ENCODE results near the gene APLF. TPM values are rescaled to one million over a fixed set of nuclear protein-coding genes. Genes with fewer than 3 reads are reported as not detected.
"Not testable (repeated sequence)": the region's sequence is repeated elsewhere in the genome, so short reads cannot be mapped to it uniquely, and the experiment has no call there.

Gene APLF
- total and polyA plus RNA-seq, 8 donors, result 0.85 to 4.2 (median 1.9) TPM

DNA sequence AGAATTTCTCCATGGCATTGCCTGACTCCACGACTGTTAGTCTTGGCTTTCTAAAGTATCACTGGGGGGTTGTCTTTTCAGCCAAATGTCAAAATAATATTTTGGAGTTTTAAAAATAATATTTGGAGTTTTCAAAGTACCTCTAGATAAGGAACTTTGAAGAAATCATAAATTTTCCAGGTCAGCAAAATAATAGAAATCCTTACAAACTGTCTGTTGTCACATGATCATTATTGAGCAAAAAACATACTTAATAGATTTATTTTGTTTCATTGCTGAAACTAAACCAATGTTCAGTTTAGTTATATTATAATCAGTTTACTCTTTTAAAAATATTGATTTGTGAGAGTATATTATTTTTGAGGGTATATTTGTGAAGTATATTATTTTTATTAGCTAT, 85.7 kb downstream of the APLF start:
- no peak for FAIRE-seq
- no peaks in the 10 kb centered on the region for H3K27me3 ChIP-seq
- no peaks in the 10 kb centered on the region for H3K36me3 ChIP-seq
- no peaks in the 10 kb centered on the region for H3K9me3 ChIP-seq
- DNase-seq, result no peak
- intact Hi-C loops (cut with DNase I), result no loop called here
- WGBS, 2 donors, result 84 to 92% methylated on average over 1 of the region's 1 CpG
- no peak overlapping the region for H3K27ac ChIP-seq
- H3K4me3 ChIP-seq, result no peak overlapping the region
- ATAC-seq, result no peak
- no peaks in the 10 kb centered on the region for H3K4me1 ChIP-seq
- TF ChIP-seq, protein P1, sequence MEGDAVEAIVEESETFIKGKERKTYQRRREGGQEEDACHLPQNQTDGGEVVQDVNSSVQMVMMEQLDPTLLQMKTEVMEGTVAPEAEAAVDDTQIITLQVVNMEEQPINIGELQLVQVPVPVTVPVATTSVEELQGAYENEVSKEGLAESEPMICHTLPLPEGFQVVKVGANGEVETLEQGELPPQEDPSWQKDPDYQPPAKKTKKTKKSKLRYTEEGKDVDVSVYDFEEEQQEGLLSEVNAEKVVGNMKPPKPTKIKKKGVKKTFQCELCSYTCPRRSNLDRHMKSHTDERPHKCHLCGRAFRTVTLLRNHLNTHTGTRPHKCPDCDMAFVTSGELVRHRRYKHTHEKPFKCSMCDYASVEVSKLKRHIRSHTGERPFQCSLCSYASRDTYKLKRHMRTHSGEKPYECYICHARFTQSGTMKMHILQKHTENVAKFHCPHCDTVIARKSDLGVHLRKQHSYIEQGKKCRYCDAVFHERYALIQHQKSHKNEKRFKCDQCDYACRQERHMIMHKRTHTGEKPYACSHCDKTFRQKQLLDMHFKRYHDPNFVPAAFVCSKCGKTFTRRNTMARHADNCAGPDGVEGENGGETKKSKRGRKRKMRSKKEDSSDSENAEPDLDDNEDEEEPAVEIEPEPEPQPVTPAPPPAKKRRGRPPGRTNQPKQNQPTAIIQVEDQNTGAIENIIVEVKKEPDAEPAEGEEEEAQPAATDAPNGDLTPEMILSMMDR (IDR thresholded peaks at IDR 0.05), result no peak

DNA sequence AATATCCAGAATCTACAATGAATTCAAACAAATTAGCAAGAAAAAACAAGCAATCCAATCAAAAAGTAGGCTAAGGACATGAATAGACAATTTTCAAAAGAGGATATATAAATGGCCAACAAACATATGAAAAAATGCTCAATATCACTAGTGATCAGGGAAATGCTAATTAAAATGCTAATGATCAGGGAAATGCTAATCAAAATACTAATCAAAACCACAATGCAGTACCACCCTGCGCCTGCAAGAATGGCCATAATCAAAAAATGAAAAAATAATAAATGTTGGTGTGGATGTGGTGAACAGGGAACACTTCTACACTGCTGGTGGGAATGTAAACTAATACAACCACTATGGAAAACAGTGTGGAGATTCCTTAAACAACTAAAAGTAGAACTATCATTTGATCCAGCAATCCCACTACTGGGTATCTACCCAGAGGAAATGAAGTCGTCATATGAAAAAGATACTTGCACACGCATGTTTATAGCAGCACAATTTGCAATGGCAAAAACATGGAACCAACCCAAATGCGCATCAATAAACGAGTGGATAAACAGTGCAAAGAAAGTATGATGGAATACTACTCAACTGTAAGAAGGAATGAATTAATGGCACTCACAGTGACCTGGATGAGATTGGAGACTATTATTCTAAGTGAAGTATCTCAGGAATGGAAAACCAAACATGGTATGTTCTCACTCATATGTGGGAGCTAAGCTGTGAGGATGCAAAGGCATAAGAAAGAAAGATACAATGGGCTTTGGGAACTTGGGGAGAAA, 88.2 kb downstream of the APLF start:
- intact Hi-C loops (cut with DNase I); H3K4me3 ChIP-seq; FAIRE-seq; ATAC-seq; H3K36me3 ChIP-seq; H3K4me1 ChIP-seq; H3K27me3 ChIP-seq; DNase-seq; H3K9me3 ChIP-seq; H3K27ac ChIP-seq: not testable (repeated sequence)
- 93 to 96% methylated on average over 5 of the region's 5 CpGs for WGBS, 2 donors

DNA sequence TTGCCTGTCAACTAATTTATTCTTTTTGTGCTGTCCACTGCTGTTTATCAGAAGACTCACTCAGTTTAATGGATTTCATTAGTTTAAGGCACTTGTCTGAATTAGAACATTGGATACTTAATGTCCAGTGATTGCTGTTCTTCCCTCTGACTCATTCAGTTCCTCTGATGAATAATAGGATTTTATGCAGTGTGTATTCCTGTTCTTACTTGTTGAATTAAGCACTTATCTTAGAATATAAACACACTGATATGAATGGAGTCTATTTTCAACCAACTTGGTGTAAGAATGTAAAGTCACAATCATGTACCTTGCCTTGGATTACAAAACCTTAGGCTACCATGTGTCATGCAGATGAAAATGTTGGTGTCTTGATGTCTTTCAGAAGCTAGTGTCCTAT, 89.0 kb downstream of the APLF start:
- no peak for FAIRE-seq
- peak in 1 of 4 donors; percentile 23 for ATAC-seq
- Histone ChIP-seq H3K4me1 (no peaks in the 10 kb centered on the region), H3K27ac (no peak overlapping the region), H3K9me3 (no peaks in the 10 kb centered on the region), H3K27me3 (no peaks in the 10 kb centered on the region), H3K4me3 (no peak overlapping the region), H3K36me3 (no peaks in the 10 kb centered on the region)
- intact Hi-C loops (cut with DNase I), result no loop called here
- TF ChIP-seq, protein P1 (IDR thresholded peaks at IDR 0.05), result no peak
- DNase-seq, result no peak

DNA sequence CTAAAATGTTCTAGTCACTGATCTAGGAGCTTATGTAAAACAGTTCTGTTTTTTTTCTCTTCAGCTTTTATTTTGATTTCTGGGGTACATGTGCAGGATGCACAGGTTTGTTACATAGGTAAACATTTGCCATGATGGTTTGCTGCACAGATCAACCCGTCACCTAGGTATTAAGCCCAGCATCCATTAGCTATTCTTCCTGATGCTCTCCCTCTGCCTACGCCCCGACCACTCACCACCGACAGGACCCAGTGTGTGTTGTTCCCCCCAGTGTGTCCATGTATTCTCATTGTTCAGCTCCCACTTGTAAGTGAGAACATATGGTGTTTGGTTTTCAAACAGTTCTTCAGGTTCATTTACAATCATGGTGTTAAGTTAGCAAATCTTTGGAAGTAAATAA, 91.2 kb downstream of the APLF start:
- Histone ChIP-seq H3K27me3 (no peaks in the 10 kb centered on the region), H3K9me3 (no peaks in the 10 kb centered on the region), H3K4me1 (no peaks in the 10 kb centered on the region), H3K4me3 (no peak overlapping the region), H3K27ac (no peak overlapping the region), H3K36me3 (no peaks in the 10 kb centered on the region)
- 69 to 74% methylated on average over 4 of the region's 4 CpGs for WGBS, 2 donors
- TF ChIP-seq, protein P1 (IDR thresholded peaks at IDR 0.05), result no peak
- intact Hi-C loops (cut with DNase I), result no loop called here
- ATAC-seq, result no peak
- FAIRE-seq, result no peak
- no peak for DNase-seq

DNA sequence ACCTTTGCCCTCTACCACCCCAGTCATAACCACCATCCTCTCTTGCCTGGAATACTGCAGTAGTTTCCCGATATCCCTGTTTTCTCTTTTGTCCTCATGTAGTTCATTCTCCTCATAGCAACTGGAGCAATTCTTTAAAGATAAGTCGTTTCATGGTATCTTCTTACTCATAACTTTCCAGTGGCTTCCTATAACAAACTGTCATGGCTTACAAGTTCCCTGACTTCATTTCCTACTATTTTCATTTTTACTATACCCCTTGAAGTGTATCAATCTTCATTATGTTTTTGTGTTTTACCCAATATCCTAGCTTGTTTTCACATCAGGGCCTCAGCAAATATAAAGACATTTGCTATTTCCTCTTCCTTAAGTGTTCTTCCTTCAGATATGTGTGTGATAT, 92.3 kb downstream of the APLF start:
- H3K4me1 ChIP-seq, result no peaks in the 10 kb centered on the region
- no peak overlapping the region for H3K4me3 ChIP-seq
- H3K27ac ChIP-seq, result no peak overlapping the region
- TF ChIP-seq, protein P1 (IDR thresholded peaks at IDR 0.05), result no peak
- no peaks in the 10 kb centered on the region for H3K36me3 ChIP-seq
- no peaks in the 10 kb centered on the region for H3K9me3 ChIP-seq
- FAIRE-seq (no peak), ATAC-seq (no peak), DNase-seq (no peak)
- intact Hi-C loops (cut with DNase I), result no loop called here
- 83 to 85% methylated on average over 2 of the region's 2 CpGs for WGBS, 2 donors
- no peaks in the 10 kb centered on the region for H3K27me3 ChIP-seq
